HG03342 (cell line): ENCODE data around the gene SIRPD.
"Not testable (repeated sequence)": the region's sequence is repeated elsewhere in the genome, so short reads cannot be mapped to it uniquely, and the experiment has no call there.

ENCODE experiments used
- ATAC-seq: cut with Tn5 transposase; IDR thresholded peaks from one replicate; pipeline ENCODE4 v1.9.1; 2021; ENCODE audit warnings: mild to moderate bottlenecking, moderate library complexity; ENCODE audit not compliant: unreplicated experiment

The SIRPD gene

DNA sequence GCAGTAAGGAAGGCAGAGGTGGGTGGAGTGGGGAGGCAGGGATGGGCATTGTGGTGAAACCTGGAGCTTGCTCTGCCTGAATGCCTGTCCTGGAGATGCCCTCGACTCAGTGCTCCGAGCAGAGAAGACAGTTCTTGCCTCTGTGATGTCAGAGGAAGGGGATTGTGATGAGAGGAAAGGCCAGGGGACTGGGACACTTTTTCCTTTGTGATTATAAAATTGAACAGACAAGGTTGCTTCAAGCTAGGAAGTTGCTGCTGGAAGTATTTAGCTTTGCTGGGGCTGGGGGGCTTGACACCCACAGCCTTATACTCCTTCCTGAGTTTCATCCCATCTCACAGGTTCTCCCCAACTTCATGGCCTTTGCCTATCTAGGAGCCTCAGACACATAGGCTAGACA, at the start of gene SIRPD:
Gene SIRPD (minus strand): TSS at position 101 of the 400 bp plus-strand sequence. CDS start 52 bp downstream, at position 49.
- no peak for ATAC-seq

DNA sequence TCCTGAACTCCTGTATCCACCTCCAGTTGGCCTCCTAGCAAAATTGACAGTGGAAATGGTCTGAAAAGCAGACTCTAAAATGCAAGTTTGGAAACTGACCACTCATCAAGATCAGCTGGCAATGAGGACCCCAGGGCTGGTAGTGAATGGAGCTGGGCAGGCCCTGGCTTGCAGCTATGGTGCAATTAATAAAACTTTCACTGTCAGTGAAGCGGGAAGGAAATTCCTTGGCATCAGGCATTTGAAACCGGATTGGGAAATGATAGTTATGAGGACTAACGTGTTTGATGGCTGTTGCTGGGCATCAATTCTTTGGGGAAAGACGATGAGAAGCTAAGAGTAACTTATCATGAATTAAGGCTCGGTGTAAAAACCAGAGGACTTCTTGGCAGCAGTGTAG, 43.2 kb upstream of the SIRPD start:
- no peak for ATAC-seq

DNA sequence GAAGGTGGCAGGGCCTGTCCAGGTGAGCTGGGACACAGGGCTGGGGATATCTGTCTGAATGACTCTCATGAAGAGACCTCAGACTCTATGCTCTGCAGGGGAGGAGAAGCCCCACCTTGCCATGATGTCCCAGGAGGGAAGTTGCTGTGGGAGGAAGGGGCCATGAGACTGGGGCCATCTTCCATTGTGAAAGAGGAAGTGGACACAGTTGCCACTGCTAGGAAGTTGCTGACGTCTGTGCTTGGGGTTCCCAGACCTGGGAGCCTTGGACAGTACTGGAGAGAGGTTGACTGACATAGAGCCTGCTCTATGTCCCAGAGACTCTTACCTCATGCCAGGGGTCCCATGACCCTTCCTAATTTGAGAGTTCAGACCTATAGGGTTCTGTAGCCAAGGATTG, 37.8 kb upstream of the SIRPD start:
- ATAC-seq: no peak

- ATAC-seq: no peak
Measured at GRCh38 chr20:1588533-1589460, 31.3 kb upstream of the SIRPD start.

DNA sequence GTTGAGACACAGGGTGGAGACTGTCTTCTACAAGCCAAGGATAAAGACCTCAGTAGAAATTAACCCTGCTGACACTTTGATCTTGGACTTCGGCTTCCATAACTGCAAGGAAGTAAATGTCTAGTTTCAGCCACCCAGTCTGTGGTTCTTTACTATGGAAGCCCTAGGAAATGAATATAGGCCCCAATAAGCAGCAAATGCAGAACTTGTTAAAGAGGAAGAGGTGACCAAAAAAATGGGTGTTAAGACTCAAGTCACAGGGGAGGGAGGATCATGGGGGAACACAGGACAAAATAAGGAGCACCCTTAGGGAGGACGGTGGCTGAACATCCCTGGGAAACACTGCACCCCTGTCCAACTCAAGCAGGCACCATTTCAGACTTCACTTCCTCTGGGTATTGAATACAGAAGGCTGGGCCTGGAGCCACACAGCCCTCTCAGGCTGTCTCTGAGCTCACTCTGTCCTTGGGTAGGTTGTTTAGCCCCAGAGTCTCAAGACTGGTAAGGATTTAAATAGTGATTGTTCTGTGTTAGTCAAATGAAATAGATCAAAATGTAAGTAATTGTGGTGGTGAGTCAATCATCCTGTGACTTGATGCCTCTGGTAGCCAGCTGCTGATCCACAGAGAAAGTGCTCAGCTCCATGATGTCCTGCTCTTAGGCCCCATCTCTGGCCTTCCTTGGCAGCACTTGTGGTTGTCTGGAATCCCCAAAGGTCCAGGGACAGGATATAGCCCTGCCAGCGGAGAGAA, 30.5 kb upstream of the SIRPD start:
- no peak for ATAC-seq

- ATAC-seq: no peak
Measured at GRCh38 chr20:1579488-1579887, 22.0 kb upstream of the SIRPD start.

DNA sequence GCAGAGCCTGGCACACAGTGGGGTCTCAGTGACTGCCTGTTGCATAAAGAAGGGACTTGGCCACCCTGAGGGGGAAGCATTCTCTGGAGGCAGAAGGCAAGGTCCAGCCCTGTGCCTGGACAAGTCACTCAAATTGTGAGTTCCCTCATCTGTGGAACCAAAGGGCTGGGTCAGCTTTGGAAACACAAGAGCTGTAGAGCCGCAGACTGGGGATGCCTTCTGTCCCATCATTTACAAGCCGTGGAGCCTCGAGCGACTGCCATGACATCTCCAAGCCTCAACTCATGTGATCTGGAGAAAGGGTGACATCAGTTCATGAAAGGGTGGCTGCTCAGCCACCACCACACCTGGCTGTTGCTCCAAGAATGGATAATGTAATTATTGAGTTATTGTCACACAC, 20.4 kb upstream of the SIRPD start:
- ATAC-seq: no peak

DNA sequence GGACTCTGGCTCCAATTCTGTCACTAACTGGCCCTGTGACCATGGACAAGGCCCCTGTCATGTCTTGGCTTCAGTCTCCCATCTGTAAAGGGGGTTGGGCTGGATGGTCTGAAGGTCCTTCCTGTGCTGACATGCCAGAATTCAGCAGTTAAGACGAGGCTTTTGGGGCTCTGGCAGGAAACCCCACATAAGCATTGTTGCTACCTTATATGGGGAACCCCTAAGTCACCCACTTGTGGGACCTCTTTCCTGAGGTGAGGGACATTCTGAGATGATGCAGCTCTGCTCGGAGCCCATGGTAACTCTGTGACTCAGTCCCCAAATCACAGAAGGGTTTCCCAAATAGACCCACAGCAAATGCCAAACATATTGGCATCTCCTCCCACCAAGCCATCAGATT, 19.8 kb upstream of the SIRPD start:
- ATAC-seq: not testable (repeated sequence)

DNA sequence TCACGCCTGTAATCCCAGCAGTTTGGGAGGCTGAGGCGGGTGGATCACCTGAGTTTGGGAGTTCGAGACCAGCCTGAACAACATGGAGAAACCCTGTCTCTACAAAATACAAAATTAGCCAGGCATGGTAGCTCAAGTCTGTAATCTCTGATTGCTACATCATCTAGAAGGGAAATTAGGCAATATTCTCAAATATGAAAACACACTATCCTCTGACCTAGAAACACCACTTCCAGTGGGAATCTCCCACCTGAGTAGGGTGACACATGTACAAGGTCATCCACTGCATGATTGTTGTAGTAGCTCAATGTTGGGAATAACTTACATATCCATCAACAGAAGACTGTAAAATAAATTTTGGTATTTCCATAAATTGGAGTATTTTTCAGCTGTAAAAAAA, 19.1 kb upstream of the SIRPD start:
- no peak for ATAC-seq

- not testable (repeated sequence) for ATAC-seq
Measured at GRCh38 chr20:1576003-1576402, 18.5 kb upstream of the SIRPD start.

- not testable (repeated sequence) for ATAC-seq
Measured at GRCh38 chr20:1571583-1571982, 14.1 kb upstream of the SIRPD start.

DNA sequence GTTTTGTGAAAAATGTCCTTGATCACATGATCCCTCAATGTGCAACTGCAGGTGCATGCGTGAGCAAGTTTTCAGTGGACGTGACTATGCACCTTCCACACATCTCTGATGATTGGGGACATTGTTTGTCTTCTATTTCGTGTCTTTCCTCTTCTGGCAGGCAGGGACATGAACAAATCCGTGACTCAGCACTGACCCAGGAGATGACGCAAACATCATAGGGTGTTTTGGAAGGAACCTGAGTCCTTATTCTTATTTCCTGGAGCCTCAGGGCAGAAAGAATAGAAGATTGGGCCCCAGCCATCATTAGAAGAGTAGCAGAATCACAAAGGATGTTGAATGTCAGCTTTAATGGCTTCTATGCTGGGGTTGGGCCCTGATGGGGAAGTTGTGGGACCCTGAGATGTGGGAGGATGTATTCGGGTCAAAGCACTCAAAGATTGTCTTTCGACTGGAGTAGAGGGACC, 11.9 kb upstream of the SIRPD start:
- no peak for ATAC-seq

- ATAC-seq: no peak
Measured at GRCh38 chr20:1568163-1568490, 10.6 kb upstream of the SIRPD start.

- ATAC-seq: no peak
Measured at GRCh38 chr20:1567392-1568162, 10.1 kb upstream of the SIRPD start.

- no peak for ATAC-seq
Measured at GRCh38 chr20:1566701-1567100, 9.2 kb upstream of the SIRPD start.

DNA sequence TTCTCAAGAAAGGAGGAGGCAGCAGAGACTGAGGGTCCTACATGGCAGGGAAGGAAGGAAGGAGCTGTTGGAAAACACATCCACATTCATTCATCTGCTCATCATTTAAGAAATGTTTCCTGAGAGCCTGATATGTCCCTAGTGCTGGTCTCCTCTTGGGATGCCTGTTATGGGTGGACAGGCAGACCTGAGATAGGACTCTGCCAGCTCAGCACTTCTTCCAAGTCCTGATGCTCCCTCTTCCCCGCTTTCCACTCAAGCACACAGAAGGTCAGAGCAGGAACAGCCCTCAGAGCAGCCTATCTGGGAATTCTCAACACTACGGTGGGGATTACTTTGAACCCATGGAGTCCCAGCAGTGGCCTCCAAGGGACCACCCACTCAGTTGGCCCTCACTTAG, 8.0 kb upstream of the SIRPD start:
- ATAC-seq: no peak

GRCh38 chr20:1563598-1563997, 6.1 kb upstream of the SIRPD start:
- ATAC-seq: no peak

DNA sequence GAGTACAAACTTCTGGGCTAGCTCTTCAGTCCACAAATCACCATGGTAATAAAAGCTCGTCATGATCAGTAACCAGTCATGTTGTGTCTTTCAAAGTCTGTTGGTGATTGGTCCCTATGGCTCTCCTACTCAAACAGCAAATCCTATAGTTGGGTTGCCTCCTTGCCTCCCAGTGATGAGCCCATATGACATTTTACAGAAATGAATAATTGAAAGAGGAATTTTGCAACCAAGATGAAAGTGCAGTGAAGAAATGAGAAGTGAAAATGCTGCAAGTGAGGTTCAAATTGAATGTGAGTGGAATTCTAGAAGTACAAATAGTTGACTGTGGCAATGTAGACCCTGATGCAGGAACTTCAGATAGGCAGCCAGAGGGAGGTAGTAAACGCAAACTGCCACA, 5.1 kb upstream of the SIRPD start:
- no peak for ATAC-seq

DNA sequence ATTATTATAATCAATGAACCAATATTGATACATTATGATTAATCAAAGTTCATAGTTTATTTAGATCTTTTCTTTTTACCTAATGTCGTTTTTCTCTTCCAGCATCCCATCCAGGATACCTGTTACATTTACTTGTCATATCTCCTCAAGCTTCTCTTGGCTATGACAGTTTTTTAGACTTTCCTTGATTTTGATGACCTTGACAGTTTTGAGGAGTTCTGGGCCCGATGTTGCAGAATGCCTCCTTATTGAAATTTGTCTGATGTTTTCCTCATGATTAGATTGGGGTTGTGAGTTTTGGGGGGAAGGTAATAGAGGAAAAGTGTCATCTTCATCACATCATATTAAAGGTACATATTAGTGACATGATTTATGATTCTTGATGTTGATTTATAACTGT, 3.8 kb upstream of the SIRPD start:
- no peak for ATAC-seq

GRCh38 chr20:1555952-1556351, 1.6 kb downstream of the SIRPD start:
- ATAC-seq: no peak

- no peak for ATAC-seq
Measured at GRCh38 chr20:1539816-1540419, 17.6 kb downstream of the SIRPD start.
